Germinal center (tissue), 1 donor: Measurements from ENCODE around the gene C7orf57.

Experiments used
- DNase-seq: peaks from one replicate; pipeline ENCODE4 v3.0.0; 2012; ENCODE audit warnings: mixed read lengths, low spot score

Gene C7orf57

GRCh38 chr7:48085433-48085791 lies 50.1 kb downstream of the C7orf57 start:
- no peak for DNase-seq

DNA sequence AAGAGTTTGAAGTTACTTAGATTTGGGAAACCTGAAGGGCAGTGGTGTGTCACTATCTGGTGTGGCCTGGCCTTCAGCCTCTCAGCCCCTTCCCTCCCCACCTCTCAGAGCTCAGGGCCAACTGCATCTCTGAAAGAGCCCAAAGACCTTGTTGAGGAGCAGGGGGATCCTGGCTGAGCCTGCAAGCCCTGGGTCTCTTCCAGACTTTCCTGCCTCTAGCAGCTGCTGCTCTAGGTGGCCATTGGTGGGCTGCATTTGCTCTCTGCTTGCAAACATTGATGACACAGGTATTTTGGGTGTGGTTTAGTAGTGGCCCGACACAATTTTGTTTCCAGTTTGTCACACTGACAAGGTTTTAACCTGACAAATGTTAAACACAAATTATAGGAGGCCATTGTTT lies 50.6 kb downstream of the C7orf57 start:
- no peak for DNase-seq

DNA sequence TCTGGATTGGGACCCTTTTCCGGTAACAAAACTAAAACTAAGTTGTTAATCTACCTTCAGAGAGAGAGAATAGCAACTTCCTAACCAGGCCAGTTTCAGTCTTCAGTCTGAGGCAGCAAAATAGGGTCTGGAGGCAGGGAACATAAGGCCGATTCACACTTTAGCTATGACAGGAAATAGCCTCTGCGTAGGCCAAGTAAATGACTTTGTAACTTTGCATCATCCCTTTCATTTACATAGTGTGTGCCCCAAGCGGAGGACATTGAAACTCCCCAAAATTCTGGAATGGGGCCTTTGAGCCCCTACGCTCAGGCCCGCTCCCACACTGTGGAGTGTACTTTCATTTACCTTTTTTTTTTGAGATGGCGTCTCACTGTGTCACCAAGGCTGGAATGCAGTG lies 52.0 kb downstream of the C7orf57 start:
- no peak for DNase-seq

GRCh38 chr7:48088559-48089045 lies 53.3 kb downstream of the C7orf57 start:
- peak; percentile 80 for DNase-seq

DNA sequence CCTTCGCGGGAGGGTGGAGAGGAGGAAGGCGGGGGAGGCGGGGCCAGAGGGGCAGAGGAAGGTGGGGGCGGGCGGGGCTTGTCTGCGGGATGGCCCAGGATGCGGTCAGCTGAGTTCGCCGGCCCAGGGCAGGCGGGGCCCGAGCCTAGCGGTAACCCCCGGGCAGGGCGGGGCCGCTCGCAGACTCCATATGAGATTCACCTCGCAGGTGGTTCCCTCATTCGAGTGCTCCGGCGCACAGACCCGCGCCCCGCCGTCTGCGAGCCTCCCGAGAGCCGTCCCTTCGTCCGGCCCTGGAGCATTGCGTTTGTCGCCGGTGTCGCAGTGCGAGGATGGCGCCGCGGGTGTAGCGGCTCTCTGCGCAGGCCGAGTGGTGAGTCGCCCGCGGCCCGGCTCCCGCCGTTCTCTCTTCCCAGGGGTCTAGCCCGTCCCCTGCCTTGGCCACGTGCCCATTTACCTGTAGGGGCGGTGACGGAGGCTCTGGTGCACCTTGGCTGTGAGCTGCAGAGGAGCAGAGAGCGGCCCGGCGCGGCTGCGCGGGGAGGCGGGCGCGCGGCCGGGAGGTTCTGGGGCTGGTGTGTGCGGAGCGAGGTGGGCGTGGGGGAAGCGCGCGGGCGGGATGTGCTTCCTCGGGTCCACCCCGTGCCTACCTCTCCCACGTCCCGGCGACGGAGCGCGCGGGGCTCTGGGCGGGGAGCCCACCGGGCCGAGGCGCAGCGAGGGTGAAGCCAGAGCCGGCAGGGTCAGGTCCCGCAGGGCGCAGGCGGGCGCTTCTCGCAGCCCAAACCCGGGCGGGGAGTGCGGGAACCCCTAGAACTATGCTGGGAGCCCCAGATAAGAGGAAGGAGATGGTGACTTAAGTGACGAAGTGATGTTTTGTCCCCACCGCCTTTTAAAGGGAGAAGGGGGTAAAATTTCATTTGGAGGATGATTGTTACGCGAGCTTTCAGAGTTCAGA lies 54.0 kb downstream of the C7orf57 start, which contains the start of gene UPP1:
UPP1 (plus strand) TSS at position 220 of the 958 bp plus-strand sequence. CDS start 5,519 bp downstream, outside the sequence.
- DNase-seq, result peak; percentile 45

DNA sequence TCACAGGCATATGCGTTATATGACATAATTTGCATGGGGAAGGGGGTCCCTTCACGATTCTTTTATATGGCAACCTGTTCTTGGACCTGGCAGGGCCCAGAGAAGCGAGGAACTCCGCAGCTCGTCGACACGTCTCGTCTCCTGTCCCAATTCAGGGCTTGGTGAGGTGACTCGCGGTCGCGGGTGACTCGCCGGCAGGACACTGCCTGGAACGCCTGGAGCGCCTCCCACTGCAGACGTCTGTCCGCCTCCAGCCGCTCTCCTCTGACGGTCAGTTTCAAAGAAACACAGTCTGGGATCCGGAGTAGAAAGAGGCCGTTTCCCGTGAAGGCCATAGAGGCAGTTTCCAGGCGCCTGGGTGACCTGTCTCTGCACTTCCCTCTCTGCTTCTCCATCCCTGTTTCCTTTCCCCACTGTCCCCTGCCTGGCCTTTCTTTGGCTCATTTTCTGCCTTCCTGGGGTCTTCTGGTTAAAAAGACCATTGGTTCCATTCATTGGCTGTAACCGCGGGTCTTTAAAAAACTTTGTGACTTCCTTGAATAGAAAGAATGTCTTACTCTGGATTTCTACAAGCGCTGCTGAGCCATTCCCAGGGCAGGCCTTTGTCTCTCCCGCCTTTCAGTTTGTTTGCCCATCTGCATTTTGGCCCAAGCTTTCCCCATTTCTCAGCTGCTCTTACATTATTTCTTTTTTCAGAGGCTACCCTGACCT lies 54.9 kb downstream of the C7orf57 start:
- no peak for DNase-seq

DNA sequence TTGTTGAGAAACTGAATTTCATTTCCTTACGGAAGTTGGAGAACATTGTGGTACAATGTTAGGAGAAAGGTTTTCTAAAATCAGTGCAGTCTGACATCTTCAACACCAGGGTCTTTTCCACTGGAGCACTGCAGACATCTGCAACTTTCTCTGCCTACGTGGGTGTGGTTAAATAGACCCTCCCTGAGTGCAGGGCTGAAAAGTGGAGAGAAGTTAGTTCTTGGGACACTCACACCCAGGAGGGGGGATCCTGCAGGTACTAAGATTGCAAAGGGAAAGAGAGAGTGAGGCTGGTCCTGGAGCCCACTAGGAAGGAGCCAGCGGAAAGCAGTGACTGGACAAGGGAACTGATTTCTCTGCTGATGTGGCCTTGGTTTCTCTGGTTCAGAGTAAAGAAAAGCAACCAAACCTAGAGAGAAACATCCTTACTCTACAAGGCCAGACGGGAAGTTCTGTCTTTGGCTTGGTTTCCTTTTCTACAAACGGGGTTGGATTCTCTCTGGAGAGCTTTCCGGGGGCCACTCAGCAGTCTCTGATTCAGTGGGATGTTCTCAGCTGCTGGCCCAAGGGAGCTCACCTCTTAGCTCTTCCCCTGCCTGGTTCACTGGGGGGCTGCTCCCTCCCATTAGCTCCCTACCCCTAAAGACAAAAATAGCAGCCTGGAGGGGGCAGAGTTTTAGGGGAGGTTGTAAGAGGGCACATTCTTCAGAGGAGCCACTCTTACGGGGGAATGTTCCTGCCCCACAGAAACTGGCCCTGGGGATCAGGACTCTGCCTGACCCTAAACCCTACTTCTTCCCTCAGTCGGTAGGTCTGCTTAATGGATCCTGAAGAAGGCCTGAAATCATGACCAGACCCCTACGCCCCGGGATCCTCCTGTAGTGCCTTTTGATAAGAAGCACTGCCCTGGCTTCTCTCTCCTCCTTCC lies 56.4 kb downstream of the C7orf57 start:
- DNase-seq, result no peak

- no peak for DNase-seq
Measured at GRCh38 chr7:48094861-48095293, 59.5 kb downstream of the C7orf57 start.

DNA sequence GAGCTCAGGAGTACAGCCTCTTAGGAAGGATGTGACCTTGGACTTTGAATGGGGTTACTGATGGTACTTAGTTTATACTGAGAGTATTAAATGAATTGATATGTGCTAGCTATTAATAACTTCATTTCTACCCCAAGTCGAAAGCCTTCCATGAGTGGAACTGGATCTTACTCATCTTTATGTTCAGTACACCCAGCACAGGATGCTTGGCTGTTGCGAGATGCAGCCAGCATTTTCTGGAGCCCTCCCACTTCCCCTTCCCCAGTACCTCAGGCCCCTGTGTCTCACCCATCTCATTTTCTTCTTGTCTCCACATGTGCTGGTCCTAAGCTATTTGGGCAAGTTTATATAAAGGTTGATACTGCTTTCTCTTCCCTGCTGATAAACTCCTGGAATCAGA lies 60.9 kb downstream of the C7orf57 start:
- no peak for DNase-seq

GRCh38 chr7:48097521-48098231 lies 62.3 kb downstream of the C7orf57 start:
- no peak for DNase-seq

DNA sequence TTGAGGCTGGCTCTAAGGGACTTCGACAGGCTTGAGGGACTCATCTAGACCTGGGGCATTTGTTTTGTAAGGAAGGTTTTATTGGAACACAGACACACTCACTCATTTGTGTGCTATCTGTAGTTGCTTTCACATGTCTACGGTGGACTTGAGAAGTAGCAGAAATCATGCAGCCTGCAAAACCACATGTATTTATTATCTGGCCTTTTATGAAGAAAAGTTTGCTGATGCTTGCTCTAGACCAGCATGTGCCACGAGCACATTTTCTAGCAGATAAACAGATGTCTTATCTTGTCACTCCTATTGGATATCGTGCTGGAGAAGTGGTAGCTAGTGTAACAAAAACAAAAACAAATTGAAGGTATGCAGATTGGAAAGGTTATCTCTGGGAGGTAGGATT lies 63.5 kb downstream of the C7orf57 start:
- no peak for DNase-seq

DNA sequence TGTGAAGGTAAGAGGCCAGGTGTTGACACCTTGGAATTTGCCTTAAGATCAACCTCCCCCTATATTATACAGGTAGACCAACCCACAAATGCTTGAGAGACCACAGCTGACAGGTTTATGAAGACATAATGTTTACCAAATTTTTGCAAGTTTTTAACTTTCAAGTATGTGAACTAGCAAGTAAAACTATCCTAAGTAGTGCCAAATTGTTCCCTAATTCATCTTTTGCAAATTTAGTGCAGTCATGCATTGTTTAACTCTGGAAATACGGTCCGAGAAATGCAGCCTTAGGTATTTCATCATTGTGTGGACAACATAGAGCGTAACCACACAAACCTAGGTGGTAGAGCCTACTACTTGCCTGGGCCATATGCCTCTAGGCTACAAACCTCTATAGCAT lies 64.4 kb downstream of the C7orf57 start:
- no peak for DNase-seq

DNA sequence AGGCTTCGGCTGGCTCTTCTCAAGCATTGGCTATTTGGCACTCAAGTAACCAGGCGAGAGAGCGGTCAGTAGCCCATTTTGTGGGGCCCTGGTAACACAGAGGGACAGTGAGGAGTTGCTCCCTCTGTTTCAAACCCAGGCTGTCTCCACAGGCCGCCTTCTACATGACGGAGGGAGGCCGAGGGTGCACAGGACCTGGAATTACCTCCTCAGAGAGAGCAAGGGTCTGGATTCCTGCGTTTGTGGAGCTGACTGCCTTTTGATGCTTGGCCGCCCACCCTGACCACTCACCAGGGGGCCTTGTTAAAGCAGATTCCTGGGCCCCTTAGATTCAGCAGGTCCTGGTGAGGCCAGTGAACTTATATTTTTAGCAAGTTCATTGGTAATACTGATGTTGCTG lies 66.0 kb downstream of the C7orf57 start:
- DNase-seq, result no peak

- DNase-seq, result peak; percentile 19
Measured at GRCh38 chr7:48101968-48102367, 66.6 kb downstream of the C7orf57 start.

GRCh38 chr7:48102530-48102929 lies 67.2 kb downstream of the C7orf57 start:
- no peak for DNase-seq

DNA sequence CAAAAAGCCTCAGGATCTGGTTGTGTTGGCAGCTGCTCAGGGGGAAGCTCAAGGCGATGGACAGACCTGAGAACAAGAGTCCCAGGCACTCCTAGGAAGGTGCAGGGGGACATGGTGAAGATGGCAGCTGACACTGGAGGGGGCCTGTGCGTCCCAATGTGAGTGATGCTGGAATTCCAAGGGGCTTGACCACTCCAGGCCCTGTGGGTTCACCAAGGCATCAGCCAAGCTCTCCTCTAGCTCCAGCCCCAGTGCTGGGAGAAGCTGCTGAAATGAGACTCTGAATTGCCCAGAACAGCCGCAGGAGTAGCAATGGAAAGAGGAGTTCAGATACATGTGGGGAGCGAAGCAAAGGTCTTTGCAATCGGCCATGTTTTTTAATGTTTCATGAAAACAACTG lies 69.7 kb downstream of the C7orf57 start:
- no peak for DNase-seq

- no peak for DNase-seq
Measured at GRCh38 chr7:48106906-48107659, 71.7 kb downstream of the C7orf57 start.

- no peak for DNase-seq
Measured at GRCh38 chr7:48107926-48108472, 72.7 kb downstream of the C7orf57 start.

- DNase-seq, result no peak
Measured at GRCh38 chr7:48108959-48109847, 73.9 kb downstream of the C7orf57 start.
